GM12878 (cell line): ENCODE results near the gene SEMA5A. TPM values are rescaled to one million over a fixed set of nuclear protein-coding genes. Genes with fewer than 3 reads are reported as not detected.

Source experiments
- ATAC-seq: fragments of 200-7000 bp; cut with Tn5 transposase; 3 replicates; pipeline ENCODE4 v1.9.1; 2020; ENCODE audit warnings: mild to moderate bottlenecking, moderate library complexity
- BruUV-seq: library from RNA; stranded (reverse); fragments of 400-500 nt; replicated peaks from 2 replicates; lab custom pipeline; 2021; lab: Mats Ljungman, UMichigan
- CTCF ChIA-PET: fragments of 300-600 bp; sonication (Branson Sonifier 250); formaldehyde crosslinking; extraction: SDS; loops from one replicate; lab custom pipeline; 2021; ENCODE audit warnings: inconsistent platforms; lab: Yijun Ruan, JAX
- POLR2A ChIA-PET: fragments of 350-600 bp; formaldehyde crosslinking; extraction: SDS; loops from one replicate; lab custom pipeline; 2021; ENCODE audit warnings: inconsistent platforms; lab: Charles Lee
- RAD21 ChIA-PET: fragments of 300-600 bp; sonication (Branson Sonifier 250); formaldehyde crosslinking; loops from one replicate; lab custom pipeline; 2023; ENCODE audit warnings: antibody characterized with exemption; ENCODE audit not compliant: unreplicated experiment; lab: Charles Lee
- SMC1A ChIA-PET: fragments of 300-600 bp; sonication (Branson Sonifier 250); formaldehyde crosslinking; loops from one replicate; lab custom pipeline; 2023; ENCODE audit not compliant: unreplicated experiment, uncharacterized antibody; lab: Charles Lee
- DNase-seq: peaks from one replicate; pipeline ENCODE4 v3.0.0-alpha.2; 2011; ENCODE audit warnings: low read depth, low spot score
- FAIRE-seq: peaks from 3 replicates; lab custom pipeline; 2011; peaks lifted over from hg19 to GRCh38; lab: Jason Lieb, UNC
- H2AFZ ChIP-seq: 2 replicates; pipeline ENCODE4 v1.6.0; 2011; ENCODE audit warnings: low read depth, low read length, control low read depth; ENCODE audit not compliant: control insufficient read depth
- H3K27ac ChIP-seq: 2 replicates; pipeline ENCODE4 v1.5.1; 2011; ENCODE audit warnings: control low read depth; ENCODE audit not compliant: control insufficient read depth, insufficient read depth
- H3K27me3 ChIP-seq, 2 experiments: replicated peaks in 1 of 2; 2 replicates each; pipeline versions ENCODE4 v1.6.0 to v1.6.1; 2011; ENCODE audit warnings: low read length in 1 of 2; ENCODE audit not compliant: control insufficient read depth in 2 of 2, insufficient read depth in 2 of 2
- H3K36me3 ChIP-seq, 2 experiments: 2 replicates each; pipeline ENCODE4 v1.5.1; 2011; ENCODE audit warnings: low read length in 1 of 2; ENCODE audit not compliant: control insufficient read depth in 2 of 2, insufficient read depth in 2 of 2
- H3K4me1 ChIP-seq: 2 replicates; pipeline ENCODE4 v1.6.1; 2011; ENCODE audit warnings: mild to moderate bottlenecking, low read length, moderate library complexity, mixed read lengths; ENCODE audit not compliant: control insufficient read depth, insufficient read depth
- H3K4me2 ChIP-seq: 2 replicates; pipeline ENCODE4 v1.6.0; 2011; ENCODE audit warnings: control low read depth; ENCODE audit not compliant: control insufficient read depth, insufficient read depth
- H3K4me3 ChIP-seq: fragments of 200-600 bp; sonication (generic); 2 replicates; pipeline ENCODE4 v1.5.1; 2016
- H3K79me2 ChIP-seq: 2 replicates; pipeline ENCODE4 v1.6.0; 2011; ENCODE audit warnings: low read length; ENCODE audit not compliant: control insufficient read depth, insufficient read depth
- H3K9ac ChIP-seq: 2 replicates; pipeline ENCODE4 v1.8.0; 2011; ENCODE audit warnings: low read length, control low read depth, mixed read lengths; ENCODE audit not compliant: control insufficient read depth, insufficient read depth
- H3K9me3 ChIP-seq: replicated peaks from 3 replicates; pipeline ENCODE4 v1.5.1; 2011; ENCODE audit warnings: mild to moderate bottlenecking, low read length; ENCODE audit not compliant: control insufficient read depth, insufficient read depth
- H4K20me1 ChIP-seq: 2 replicates; pipeline ENCODE4 v1.6.0; 2011; ENCODE audit not compliant: control insufficient read depth, insufficient read depth
- BHLHE40 ChIP-seq, 2 experiments: fragments of 450-650 bp in 1 of 2; IDR thresholded peaks; 2 replicates each; pipeline ENCODE4 v1.6.1; 2011 to 2017; ENCODE audit warnings: low read depth in 2 of 2, borderline replicate concordance in 1 of 2, improper control_type of control experiment in 1 of 2, low read length in 1 of 2, mild to moderate bottlenecking in 1 of 2
- ESRRA ChIP-seq: IDR thresholded peaks from 2 replicates; pipeline ENCODE4 v1.6.1; 2012; ENCODE audit warnings: mild to moderate bottlenecking, low read length, improper control_type of control experiment
- HCFC1 ChIP-seq: fragments of 150-350 bp; IDR thresholded peaks from 2 replicates; pipeline ENCODE4 v1.6.1; 2014; ENCODE audit warnings: low read length
- IKZF1 ChIP-seq: fragments of 450-650 bp; conservative IDR thresholded peaks from 2 replicates; pipeline ENCODE4 v1.6.1; 2017; ENCODE audit warnings: antibody characterized with exemption, mild to moderate bottlenecking
- NRF1 ChIP-seq: conservative IDR thresholded peaks from 2 replicates; pipeline ENCODE4 v1.6.1; 2011; ENCODE audit warnings: mild to moderate bottlenecking, low read depth, low read length, improper control_type of control experiment
- POLR2A ChIP-seq: IDR thresholded peaks from 2 replicates; pipeline ENCODE4 v1.6.1; 2011; ENCODE audit warnings: low read depth, mild to moderate bottlenecking, low read length
- POLR2AphosphoS5 ChIP-seq: IDR thresholded peaks from 2 replicates; pipeline ENCODE4 v1.6.1; 2011; ENCODE audit warnings: mild to moderate bottlenecking, low read length, inconsistent platforms
- TARDBP ChIP-seq: IDR thresholded peaks from 2 replicates; pipeline ENCODE4 v1.6.1; 2016; ENCODE audit warnings: borderline replicate concordance
- USF1 ChIP-seq: IDR thresholded peaks from 2 replicates; pipeline ENCODE4 v1.6.1; 2011; ENCODE audit warnings: borderline replicate concordance, low read depth, mild to moderate bottlenecking, moderate library complexity, mixed read lengths, low read length; ENCODE audit not compliant: insufficient read depth; ENCODE audit errors: extremely low read length
- ZNF384 ChIP-seq: IDR thresholded peaks from 2 replicates; pipeline ENCODE4 v1.6.1; 2012; ENCODE audit warnings: low read depth, mild to moderate bottlenecking, low read length, improper control_type of control experiment, borderline replicate concordance
- ZNF687 ChIP-seq: fragments of 450-650 bp; IDR thresholded peaks from 2 replicates; pipeline ENCODE4 v1.6.1; 2017; ENCODE audit warnings: mild to moderate bottlenecking, moderate library complexity
- WGBS: methylation state at CpG from one replicate; pipeline ENCODE4 v1.1.6; 2016; ENCODE audit warnings: low lambda C conversion rate; ENCODE audit not compliant: insufficient replicate concordance, insufficient coverage; ENCODE audit errors: missing lambda C conversion rate; 5-methylcytosine and 5-hydroxymethylcytosine counted together
- in situ Hi-C: fragments of 300-500 bp; cut with MboI; formaldehyde crosslinking; loops from 9 replicates; pipeline ENCODE4 v1.14.3; 2018; ENCODE audit warnings: mixed read lengths
- intact Hi-C: fragments of 100-400 bp; cut with micrococcal nuclease; formaldehyde crosslinking; loops from one replicate; pipeline ENCODE4 v1.14.2; 2022; ENCODE audit not compliant: unreplicated experiment
- polyA plus RNA-seq, 11 experiments: library from polyadenylated mRNA; depleted of rRNA in 4 of 11; unstranded in 6 of 11; stranded (reverse) in 5 of 11; fragments of >200 nt; fragmentation: Nextera tagmentation in 4 of 11; fragmentation: Illumina TruSeq in 1 of 11; extraction: Ambion mirVana in 4 of 11; extraction: Trizol in 1 of 11; gene quantifications; 1 replicate in 1 of 11; 2 replicates in 10 of 11; pipeline versions ENCODE4 v1.2.1 to v1.2.3, GENCODE V29; 2011 to 2016; ENCODE audit warnings: inconsistent platforms in 2 of 11, missing spikeins in 2 of 11, low read depth in 1 of 11
- total RNA-seq, 4 experiments: library from RNA; depleted of rRNA in 3 of 4; stranded (reverse); fragments of >200 nt in 3 of 4; fragmentation: Illumina TruSeq in 1 of 4; extraction: Trizol in 1 of 4; gene quantifications; 2 replicates each; pipeline versions ENCODE4 v1.2.1 to v1.2.3, GENCODE V29; 2013 to 2021
- TF ChIP-seq, protein P1 (sequence below): fragments of 450-650 bp; IDR thresholded peaks from 2 replicates; pipeline ENCODE4 v1.6.1; 2017; ENCODE audit warnings: borderline replicate concordance
- TF ChIP-seq, protein P2 (sequence below): fragments of 450-650 bp; IDR thresholded peaks from 2 replicates; pipeline ENCODE4 v1.6.1; 2017; ENCODE audit warnings: antibody characterized with exemption, mild to moderate bottlenecking, moderate library complexity

SEMA5A gene
- total and polyA plus RNA-seq, 10 of the 15 experiments (the other 5 are each of a cell fraction or from before 2014, with no cell fraction given), result 0.03 to 2.4 (median 0.09) TPM; not detected in 1

DNA sequence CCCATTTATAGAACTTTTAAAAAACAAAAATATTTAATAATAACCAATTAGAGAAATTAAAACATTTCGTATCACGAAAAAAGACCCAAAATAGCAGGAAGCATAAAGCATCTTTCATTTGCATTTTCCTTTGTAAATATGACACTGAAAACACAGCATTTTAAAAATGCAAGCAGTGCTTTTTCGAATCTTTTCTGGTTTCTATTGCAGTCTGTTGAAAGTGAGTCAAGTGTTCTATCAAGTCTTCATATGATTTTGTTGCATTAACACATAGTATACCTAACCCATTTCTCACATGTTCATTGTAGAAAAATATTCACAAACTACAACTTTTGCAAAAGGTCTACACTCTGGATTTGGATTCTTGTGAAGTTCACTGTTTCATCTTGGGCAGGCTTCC, 198.8 kb downstream of the SEMA5A start (continued):
- TF ChIP-seq ZNF687 (no peak), ZNF384 (no peak), HCFC1 (no peak), POLR2A (no peak), IKZF1 (no peak)
- TF ChIP-seq, protein P1, sequence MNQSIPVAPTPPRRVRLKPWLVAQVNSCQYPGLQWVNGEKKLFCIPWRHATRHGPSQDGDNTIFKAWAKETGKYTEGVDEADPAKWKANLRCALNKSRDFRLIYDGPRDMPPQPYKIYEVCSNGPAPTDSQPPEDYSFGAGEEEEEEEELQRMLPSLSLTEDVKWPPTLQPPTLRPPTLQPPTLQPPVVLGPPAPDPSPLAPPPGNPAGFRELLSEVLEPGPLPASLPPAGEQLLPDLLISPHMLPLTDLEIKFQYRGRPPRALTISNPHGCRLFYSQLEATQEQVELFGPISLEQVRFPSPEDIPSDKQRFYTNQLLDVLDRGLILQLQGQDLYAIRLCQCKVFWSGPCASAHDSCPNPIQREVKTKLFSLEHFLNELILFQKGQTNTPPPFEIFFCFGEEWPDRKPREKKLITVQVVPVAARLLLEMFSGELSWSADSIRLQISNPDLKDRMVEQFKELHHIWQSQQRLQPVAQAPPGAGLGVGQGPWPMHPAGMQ, result no peak
- TF ChIP-seq, all 136 proteins: peak for 0

- H3K36me3 ChIP-seq, result no peaks in the 10 kb centered on the region
- no peak overlapping the region for H3K9ac ChIP-seq
- H4K20me1 ChIP-seq, result no peaks in the 10 kb centered on the region
- POLR2A ChIA-PET, result no interaction called here
- H3K4me3 ChIP-seq, result no peak overlapping the region
- no peaks in the 10 kb centered on the region for H3K79me2 ChIP-seq
- RAD21 ChIA-PET, result no interaction called here
- no peak for ATAC-seq
- H3K9me3 ChIP-seq, result no peaks in the 10 kb centered on the region; the same call in 2 of the 3 replicates
- intact Hi-C loops, result no loop called here
- no TSS peak for BruUV-seq
- no peak overlapping the region for H2AFZ ChIP-seq
- SMC1A ChIA-PET, result no interaction called here
- no peak overlapping the region for H3K27ac ChIP-seq
- H3K4me1 ChIP-seq, result no peaks in the 10 kb centered on the region
- in situ Hi-C loops, result no loop called here
- no peak for DNase-seq
- H3K4me2 ChIP-seq, result no peak overlapping the region
- no peak for FAIRE-seq
- CTCF ChIA-PET, result no interaction called here
- no peaks in the 10 kb centered on the region; a peak in 1 of 4 replicates for H3K27me3 ChIP-seq
- 48% methylated on average over 1 of the region's 1 CpG for WGBS
- TF ChIP-seq, protein P2, sequence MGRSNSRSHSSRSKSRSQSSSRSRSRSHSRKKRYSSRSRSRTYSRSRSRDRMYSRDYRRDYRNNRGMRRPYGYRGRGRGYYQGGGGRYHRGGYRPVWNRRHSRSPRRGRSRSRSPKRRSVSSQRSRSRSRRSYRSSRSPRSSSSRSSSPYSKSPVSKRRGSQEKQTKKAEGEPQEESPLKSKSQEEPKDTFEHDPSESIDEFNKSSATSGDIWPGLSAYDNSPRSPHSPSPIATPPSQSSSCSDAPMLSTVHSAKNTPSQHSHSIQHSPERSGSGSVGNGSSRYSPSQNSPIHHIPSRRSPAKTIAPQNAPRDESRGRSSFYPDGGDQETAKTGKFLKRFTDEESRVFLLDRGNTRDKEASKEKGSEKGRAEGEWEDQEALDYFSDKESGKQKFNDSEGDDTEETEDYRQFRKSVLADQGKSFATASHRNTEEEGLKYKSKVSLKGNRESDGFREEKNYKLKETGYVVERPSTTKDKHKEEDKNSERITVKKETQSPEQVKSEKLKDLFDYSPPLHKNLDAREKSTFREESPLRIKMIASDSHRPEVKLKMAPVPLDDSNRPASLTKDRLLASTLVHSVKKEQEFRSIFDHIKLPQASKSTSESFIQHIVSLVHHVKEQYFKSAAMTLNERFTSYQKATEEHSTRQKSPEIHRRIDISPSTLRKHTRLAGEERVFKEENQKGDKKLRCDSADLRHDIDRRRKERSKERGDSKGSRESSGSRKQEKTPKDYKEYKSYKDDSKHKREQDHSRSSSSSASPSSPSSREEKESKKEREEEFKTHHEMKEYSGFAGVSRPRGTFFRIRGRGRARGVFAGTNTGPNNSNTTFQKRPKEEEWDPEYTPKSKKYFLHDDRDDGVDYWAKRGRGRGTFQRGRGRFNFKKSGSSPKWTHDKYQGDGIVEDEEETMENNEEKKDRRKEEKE, result no peak
- TF ChIP-seq TARDBP, result no peak
- no peak for TF ChIP-seq POLR2AphosphoS5
- TF ChIP-seq BHLHE40 (IDR thresholded peaks at IDR 0.05; ENCODE audit: borderline replicate concordance in 1 of 2, low read depth in 2 of 2, low read length in 1 of 2), result no peak
- TF ChIP-seq USF1, result no peak
- TF ChIP-seq NRF1, result no peak
- no peak for TF ChIP-seq ESRRA
Observed at GRCh38 chr5:9344751-9345240, 201.1 kb downstream of the SEMA5A start.
